ENCODE data around the gene CDAN1.

GRCh38 chr15:42693942-42694341, 43.0 kb downstream of the CDAN1 start:
- TF ChIP-seq, protein P1, sequence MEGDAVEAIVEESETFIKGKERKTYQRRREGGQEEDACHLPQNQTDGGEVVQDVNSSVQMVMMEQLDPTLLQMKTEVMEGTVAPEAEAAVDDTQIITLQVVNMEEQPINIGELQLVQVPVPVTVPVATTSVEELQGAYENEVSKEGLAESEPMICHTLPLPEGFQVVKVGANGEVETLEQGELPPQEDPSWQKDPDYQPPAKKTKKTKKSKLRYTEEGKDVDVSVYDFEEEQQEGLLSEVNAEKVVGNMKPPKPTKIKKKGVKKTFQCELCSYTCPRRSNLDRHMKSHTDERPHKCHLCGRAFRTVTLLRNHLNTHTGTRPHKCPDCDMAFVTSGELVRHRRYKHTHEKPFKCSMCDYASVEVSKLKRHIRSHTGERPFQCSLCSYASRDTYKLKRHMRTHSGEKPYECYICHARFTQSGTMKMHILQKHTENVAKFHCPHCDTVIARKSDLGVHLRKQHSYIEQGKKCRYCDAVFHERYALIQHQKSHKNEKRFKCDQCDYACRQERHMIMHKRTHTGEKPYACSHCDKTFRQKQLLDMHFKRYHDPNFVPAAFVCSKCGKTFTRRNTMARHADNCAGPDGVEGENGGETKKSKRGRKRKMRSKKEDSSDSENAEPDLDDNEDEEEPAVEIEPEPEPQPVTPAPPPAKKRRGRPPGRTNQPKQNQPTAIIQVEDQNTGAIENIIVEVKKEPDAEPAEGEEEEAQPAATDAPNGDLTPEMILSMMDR (IDR thresholded peaks at IDR 0.05) = no peak
- no peak for TF ChIP-seq POLR2AphosphoS5 (IDR thresholded peaks at IDR 0.05)
- no peak for TF ChIP-seq POLR2A (IDR thresholded peaks at IDR 0.05)
